SK-N-MC (cell line): ENCODE data around the gene SAPCD1.

Experiments used
- DNase-seq: peaks from one replicate; pipeline ENCODE4 v3.0.0-alpha.2; 2011; ENCODE audit warnings: low read depth, low spot score
- H3K27ac ChIP-seq: fragments of 200-600 bp; sonication (generic); 2 replicates; pipeline ENCODE4 v1.5.1; 2016; ENCODE audit warnings: mixed run types
- H3K36me3 ChIP-seq: fragments of 200-600 bp; sonication (generic); 2 replicates; pipeline ENCODE4 v1.6.1; 2017; ENCODE audit warnings: antibody characterized with exemption, low read length, mixed read lengths; ENCODE audit not compliant: insufficient read depth
- H3K4me3 ChIP-seq: fragments of 200-600 bp; sonication (generic); 2 replicates; pipeline ENCODE4 v1.5.1; 2016
- H3K9ac ChIP-seq: fragments of 200-600 bp; sonication (generic); 2 replicates; pipeline ENCODE4 v1.8.0; 2017; ENCODE audit warnings: mixed run types, mixed read lengths; ENCODE audit not compliant: insufficient read length
- H3K9me3 ChIP-seq: fragments of 200-600 bp; sonication (generic); 2 replicates; pipeline ENCODE4 v1.6.1; 2017; ENCODE audit warnings: low read depth, mild to moderate bottlenecking, antibody characterized with exemption, low read length, moderate library complexity, mixed read lengths
- EZH2 ChIP-seq: fragments of 200-600 bp; sonication (generic); IDR thresholded peaks from one replicate; pipeline ENCODE4 v1.6.1; 2017; ENCODE audit warnings: antibody characterized with exemption
- FOXP2 ChIP-seq: optimal IDR thresholded peaks from 2 replicates; pipeline ENCODE3; 2011; ENCODE audit warnings: mild to moderate bottlenecking, moderate library complexity; ENCODE audit not compliant: insufficient read depth; ENCODE audit errors: extremely low read length, control extremely low read depth
- POLR2AphosphoS5 ChIP-seq: IDR thresholded peaks from 2 replicates; pipeline ENCODE4 v1.6.1; 2012; ENCODE audit warnings: mild to moderate bottlenecking, low read depth, low read length, borderline replicate concordance

Gene SAPCD1

GRCh38 chr6:31769684-31770371 is 7.4 kb downstream of the SAPCD1 start:
- Histone ChIP-seq H3K9me3 (no peaks in the 10 kb centered on the region), H3K4me3 (no peak overlapping the region), H3K27ac (no peak overlapping the region), H3K36me3 (no peaks in the 10 kb centered on the region), H3K9ac (no peak overlapping the region)
- no peak for DNase-seq
- TF ChIP-seq EZH2: no peak

- no peak for TF ChIP-seq POLR2AphosphoS5
- TF ChIP-seq FOXP2: no peak
- no peak for TF ChIP-seq EZH2
- Histone ChIP-seq H3K36me3 (no peaks in the 10 kb centered on the region), H3K27ac (no peak overlapping the region), H3K4me3 (no peak overlapping the region), H3K9me3 (no peaks in the 10 kb centered on the region), H3K9ac (no peak overlapping the region)
- no peak for DNase-seq
These were observed 8.4 kb downstream of the SAPCD1 start for GRCh38 chr6:31770860-31771259.

GRCh38 chr6:31771992-31772358 is 9.5 kb downstream of the SAPCD1 start:
- DNase-seq: no peak
- no peaks in the 10 kb centered on the region for H3K9me3 ChIP-seq
- no peak overlapping the region for H3K4me3 ChIP-seq
- H3K27ac ChIP-seq: no peak overlapping the region
- H3K9ac ChIP-seq: no peak overlapping the region
- TF ChIP-seq EZH2 (no peak), POLR2AphosphoS5 (no peak), FOXP2 (no peak)
- H3K36me3 ChIP-seq: no peaks in the 10 kb centered on the region

GRCh38 chr6:31775184-31775583 is 12.7 kb downstream of the SAPCD1 start:
- H3K9me3 ChIP-seq: no peaks in the 10 kb centered on the region
- no peak overlapping the region for H3K27ac ChIP-seq
- DNase-seq: no peak

GRCh38 chr6:31775633-31776484 is 13.4 kb downstream of the SAPCD1 start:
- no peak overlapping the region for H3K27ac ChIP-seq

More at GRCh38 chr6:31775184-31775583, 12.7 kb downstream of the SAPCD1 start:
- Histone ChIP-seq H3K9ac (no peak overlapping the region), H3K36me3 (peaks cover 25% of the 10 kb centered on the region), H3K4me3 (no peak overlapping the region)
- TF ChIP-seq FOXP2 (no peak), POLR2AphosphoS5 (no peak), EZH2 (no peak)

GRCh38 chr6:31776485-31776988 is 14.1 kb downstream of the SAPCD1 start:
- no peaks in the 10 kb centered on the region for H3K9me3 ChIP-seq
- H3K4me3 ChIP-seq: no peak overlapping the region
- no peak overlapping the region for H3K9ac ChIP-seq
- peaks cover 38% of the 10 kb centered on the region for H3K36me3 ChIP-seq
- no peak for DNase-seq
- H3K27ac ChIP-seq: no peak overlapping the region
- no peak for TF ChIP-seq POLR2AphosphoS5
- TF ChIP-seq FOXP2: no peak
- no peak for TF ChIP-seq EZH2

More at GRCh38 chr6:31775633-31776484, 13.4 kb downstream of the SAPCD1 start:
- no peaks in the 10 kb centered on the region for H3K9me3 ChIP-seq
- no peak overlapping the region for H3K4me3 ChIP-seq
- TF ChIP-seq POLR2AphosphoS5: no peak
- no peak for TF ChIP-seq EZH2
- TF ChIP-seq FOXP2: no peak
- H3K9ac ChIP-seq: no peak overlapping the region
- H3K36me3 ChIP-seq: peaks cover 31% of the 10 kb centered on the region
- DNase-seq: no peak

GRCh38 chr6:31776989-31777666 is 14.7 kb downstream of the SAPCD1 start, which contains the start of gene VWA7:
Gene VWA7 (minus strand): TSS chr6:31777328. CDS start chr6:31776779, 549 bp downstream.
- no peaks in the 10 kb centered on the region for H3K9me3 ChIP-seq
- peak within 1 kb of the TSS; percentile 46 for H3K27ac ChIP-seq
- DNase-seq: no peak
- TF ChIP-seq EZH2 (no peak), POLR2AphosphoS5 (peak; percentile 39)
- H3K36me3 ChIP-seq: peaks cover 44% of the 10 kb centered on the region
- H3K4me3 ChIP-seq: no peak within 1 kb of the TSS
- no peak within 1 kb of the TSS for H3K9ac ChIP-seq

GRCh38 chr6:31777667-31778050 is 15.2 kb downstream of the SAPCD1 start:
- peak overlapping the region; percentile 46; the same call in 1 of the 2 replicates for H3K27ac ChIP-seq
- no peaks in the 10 kb centered on the region for H3K9me3 ChIP-seq
- no peak overlapping the region for H3K4me3 ChIP-seq
- TF ChIP-seq FOXP2: no peak
- no peak; the same call in 1 of the 2 replicates for TF ChIP-seq POLR2AphosphoS5
- no peak for TF ChIP-seq EZH2
- H3K36me3 ChIP-seq: peaks cover 49% of the 10 kb centered on the region
- no peak overlapping the region for H3K9ac ChIP-seq
- no peak for DNase-seq
